ENCODE results near the gene ZMIZ2.
"Not testable (repeated sequence)": the region's sequence is repeated elsewhere in the genome, so short reads cannot be mapped to it uniquely, and the experiment has no call there.

The ZMIZ2 gene

DNA sequence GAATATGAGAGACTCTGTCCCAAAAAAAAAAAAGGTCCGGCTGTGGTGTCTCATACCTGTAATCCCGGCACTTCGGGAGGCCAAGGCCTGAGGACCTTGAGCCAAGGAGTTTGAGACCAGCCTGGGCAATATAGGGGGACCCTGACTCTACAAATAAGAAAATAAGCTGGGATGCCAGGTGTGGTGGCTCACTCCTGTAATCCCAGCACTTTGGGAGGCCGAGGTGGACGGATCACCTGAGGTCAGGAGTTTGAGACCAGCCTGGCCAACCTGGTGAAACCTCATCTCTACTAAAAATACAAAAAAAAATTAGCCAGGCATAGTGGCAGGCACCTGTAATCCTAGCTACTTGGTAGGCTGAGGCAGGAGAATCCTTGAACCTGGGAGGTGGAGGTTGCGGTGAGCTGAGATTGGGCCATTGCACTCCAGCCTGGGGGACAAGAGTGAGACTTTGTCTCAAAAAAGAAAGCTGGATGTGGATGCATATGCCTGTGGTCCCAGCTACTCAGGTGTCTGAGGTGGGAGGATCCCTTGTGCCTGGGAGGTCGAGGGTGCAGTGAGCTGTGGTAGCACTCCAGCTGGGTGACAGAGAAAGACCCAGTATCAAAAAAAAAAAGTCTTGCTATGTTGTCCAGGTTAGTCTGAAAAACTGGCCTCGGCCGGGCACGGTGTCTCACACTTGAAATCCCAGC lies 55.3 kb downstream of the ZMIZ2 start:
- DNase-seq (ENCODE audit: low spot score), result not testable (repeated sequence)

DNA sequence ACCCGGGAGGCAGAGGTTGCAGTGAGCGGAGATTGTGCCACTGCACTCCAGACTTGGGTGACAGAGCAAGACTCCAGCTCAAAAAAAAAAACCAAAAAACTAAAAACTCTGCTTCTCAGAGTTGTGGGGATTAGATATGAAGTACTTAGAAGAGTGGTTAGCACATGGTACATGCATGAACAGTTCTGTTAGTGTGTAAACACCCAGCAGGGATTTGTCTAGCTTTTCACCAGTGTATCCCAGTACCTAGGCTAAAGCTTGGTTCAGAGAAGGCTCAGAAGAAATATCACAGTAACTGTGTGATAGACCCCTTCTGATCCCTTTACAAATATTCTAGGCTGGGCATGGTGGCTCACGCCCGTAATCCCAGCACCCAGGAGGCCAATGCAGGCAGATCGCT lies 57.3 kb downstream of the ZMIZ2 start:
- DNase-seq (ENCODE audit: low spot score), result no peak

DNA sequence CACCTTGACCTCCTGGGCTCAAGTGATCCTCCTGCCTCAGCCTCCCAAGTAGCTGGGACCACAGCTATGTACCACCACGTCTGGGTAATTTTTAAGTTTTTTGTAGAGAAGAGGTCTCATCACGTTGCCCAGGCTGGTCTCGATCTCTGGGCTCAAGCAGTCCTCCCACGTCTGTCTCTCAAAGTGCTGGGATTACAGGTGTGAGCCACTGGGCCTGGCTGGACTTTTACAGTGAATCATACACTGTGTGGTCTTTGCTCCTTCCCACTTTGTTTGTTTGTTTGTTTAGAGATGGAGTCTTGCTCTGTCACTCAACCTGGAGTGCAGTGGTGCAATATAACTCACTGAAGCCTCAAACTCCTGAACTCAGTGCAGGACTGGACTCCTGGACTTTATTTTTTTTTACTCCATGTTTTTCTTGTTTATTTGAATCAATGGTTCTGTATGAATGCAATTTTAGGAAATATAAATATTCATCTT lies 60.3 kb downstream of the ZMIZ2 start:
- DNase-seq (ENCODE audit: low spot score), result no peak

DNA sequence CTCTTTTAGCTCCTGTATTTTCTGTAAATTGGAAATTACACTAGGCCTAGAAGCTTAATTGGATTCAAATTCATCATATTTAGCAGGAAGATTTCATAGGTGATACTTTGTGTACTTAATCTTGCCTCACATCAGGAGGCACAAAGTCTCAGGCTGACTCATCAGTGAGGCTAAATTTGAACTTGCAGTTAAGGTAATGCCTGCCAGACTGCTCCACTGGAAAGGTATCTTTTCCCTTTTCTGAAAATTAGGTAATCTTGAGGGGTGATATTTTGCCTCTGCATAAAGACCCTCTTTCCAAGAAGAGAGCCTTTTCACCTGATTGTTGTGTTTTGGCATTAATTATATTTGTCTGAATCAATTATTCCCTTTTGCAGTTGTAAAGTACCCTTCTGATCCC lies 62.4 kb downstream of the ZMIZ2 start:
- DNase-seq (ENCODE audit: low spot score), result no peak

DNA sequence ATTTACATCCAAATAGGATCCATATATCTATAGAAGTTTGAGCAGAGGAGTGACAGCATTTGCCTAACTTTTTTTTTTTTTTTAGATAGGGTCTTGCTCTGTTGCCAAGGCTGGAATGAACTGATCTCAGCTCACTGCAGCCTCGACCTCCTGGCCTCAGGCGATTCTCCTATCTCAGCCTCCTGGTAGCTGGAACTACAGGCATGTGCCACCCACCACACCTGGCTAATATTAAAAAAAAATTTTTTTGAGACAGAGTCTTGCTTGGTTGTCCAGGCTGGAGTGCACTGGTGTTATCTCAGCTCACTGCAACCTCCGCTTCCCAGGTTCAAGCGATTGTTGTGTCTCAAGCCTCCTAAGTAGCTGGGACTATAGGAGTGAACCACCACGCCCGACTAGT lies 62.9 kb downstream of the ZMIZ2 start:
- DNase-seq (ENCODE audit: low spot score), result no peak

DNA sequence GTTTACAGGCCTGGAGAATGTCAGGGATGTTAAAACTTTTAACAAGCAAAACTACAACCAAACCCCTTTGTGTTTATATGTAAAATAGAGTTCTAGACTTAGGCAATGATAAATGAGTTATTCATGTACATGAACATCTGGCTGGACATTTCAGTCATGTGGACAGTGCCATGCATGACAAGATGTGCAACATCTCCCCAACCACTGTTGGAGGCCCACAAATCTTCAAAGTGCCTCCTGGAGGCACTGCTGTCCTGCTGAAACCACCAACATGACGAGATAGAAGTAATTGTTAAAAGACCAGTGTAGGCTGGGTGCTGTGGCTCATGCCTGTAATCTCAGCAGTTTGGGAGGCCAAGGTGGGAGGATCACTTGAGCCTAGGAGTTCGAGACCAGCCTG lies 66.3 kb downstream of the ZMIZ2 start:
- no peak for DNase-seq (ENCODE audit: low spot score)

DNA sequence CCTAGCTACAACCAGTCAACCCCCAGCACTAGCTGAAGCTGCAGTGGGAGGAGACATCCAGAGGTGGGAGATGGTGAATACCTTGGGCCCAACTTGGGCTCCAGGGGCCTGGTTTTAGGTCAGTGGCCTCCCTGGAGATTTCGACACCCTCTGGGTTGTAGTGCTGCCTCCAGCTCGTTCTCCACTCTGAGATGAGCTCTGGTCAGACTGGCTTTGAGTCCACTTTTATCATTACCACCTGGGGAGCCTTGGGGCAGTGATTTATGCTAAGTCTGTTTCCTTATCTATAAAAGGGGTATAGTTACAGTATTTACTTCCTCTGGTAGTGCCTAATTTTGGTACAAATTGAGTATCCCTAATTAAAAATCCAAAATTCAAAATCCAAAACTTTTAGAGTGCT lies 70.6 kb downstream of the ZMIZ2 start:
- no peak for DNase-seq (ENCODE audit: low spot score)
